HG03196 (cell line): ENCODE results near the gene ARID3A.

Experiments
- ATAC-seq: cut with Tn5 transposase; IDR thresholded peaks from one replicate; pipeline ENCODE4 v1.9.1; 2021; ENCODE audit not compliant: unreplicated experiment

ARID3A gene

DNA sequence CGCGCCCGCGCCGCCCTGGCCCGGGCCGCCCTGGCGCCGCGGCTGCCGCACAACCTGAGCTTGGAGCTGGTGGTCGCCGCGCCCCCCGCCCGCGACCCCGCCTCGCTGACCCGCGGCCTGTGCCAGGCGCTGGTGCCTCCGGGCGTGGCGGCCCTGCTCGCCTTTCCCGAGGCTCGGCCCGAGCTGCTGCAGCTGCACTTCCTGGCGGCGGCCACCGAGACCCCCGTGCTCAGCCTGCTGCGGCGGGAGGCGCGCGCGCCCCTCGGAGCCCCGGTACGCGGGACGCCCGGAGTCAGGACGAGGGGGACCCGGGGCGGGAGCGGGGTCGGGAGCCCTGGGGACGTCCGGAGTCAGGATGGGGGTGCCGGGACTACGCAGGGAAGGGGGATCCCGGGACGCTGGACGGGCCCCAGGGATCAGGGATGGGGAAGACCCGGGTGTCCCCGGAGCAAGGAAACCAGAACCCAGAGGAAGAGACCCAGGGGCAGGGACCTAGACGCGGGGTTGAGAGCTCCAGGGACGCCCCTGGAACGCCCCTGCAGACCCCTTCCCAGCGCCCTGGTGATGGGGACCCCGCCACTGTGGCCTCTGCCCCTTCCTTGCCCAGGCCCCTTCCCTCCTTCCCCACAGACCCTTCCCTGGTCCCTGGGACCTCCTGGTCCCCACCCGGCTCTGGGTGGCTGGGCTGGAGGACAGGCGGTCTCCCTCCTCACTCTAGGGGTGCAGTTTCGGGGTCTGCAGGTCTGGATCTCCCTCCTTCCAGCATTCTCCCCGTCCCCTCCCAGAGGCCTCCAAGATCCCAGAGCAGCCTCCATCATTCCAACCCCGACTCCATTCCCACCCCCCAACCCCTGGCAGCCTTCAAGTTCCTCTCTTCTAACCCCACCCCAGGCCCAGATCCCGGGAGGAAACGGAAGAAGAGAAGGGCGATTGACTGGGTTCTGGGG is 75.0 kb downstream of the ARID3A start:
- no peak for ATAC-seq

DNA sequence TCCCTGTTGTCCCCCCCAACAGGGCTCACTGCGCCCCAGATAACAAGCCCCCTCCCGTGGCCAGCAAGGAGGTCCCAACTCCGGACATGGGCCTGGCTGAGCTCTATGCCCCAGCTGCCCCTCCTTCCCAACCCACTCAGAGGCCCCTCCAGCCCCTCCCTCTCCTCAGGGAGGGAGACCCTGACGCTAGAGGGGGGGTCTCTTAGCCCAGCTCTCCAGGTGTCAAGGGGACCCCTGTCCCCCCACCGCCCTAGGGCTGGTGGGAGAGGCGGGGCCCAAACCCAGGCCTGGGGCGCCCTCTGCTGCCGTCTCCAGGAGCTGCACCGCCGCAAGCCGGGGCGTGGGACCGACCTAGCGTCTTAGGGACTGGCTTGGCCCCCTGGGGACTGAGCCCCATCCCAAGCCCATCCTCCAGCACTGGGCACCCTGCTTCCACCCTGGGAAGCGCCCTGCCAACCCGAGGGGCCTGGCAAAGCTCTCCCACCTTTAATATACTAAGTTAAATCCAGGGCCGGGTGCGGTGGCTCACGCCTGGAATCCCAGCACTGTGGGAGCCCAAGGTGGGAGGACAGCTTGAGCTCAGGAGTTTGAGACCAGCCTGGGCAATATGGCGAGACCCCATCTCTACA is 75.8 kb downstream of the ARID3A start:
- ATAC-seq, result no peak

DNA sequence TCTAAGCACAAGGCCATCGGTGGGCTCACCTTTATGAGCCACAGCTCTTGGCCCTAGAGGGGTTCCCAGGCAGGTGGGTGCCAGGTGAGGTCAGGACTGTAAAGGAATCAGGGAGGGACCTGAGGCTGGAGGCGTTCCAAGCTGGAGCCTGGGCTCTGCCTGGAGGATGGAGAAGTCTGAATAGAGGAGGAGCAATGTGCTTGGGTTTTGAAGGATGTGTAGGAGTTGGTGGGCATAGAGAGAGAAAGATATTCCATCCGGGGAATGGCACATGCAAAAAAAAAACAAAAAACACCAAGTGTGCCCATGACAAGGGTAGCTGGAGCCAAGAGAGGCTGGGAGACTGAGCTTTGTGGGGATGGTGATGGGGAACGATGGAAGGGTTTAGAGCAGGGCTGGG is 76.8 kb downstream of the ARID3A start:
- no peak for ATAC-seq

DNA sequence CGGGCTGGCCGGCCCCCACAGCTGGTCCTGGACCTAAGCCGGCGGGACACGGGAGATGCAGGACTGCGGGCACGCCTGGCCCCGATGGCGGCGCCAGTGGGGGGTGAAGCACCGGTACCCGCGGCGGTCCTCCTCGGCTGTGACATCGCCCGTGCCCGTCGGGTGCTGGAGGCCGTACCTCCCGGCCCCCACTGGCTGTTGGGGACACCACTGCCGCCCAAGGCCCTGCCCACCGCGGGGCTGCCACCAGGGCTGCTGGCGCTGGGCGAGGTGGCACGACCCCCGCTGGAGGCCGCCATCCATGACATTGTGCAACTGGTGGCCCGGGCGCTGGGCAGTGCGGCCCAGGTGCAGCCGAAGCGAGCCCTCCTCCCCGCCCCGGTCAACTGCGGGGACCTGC is 77.4 kb downstream of the ARID3A start:
- no peak for ATAC-seq

DNA sequence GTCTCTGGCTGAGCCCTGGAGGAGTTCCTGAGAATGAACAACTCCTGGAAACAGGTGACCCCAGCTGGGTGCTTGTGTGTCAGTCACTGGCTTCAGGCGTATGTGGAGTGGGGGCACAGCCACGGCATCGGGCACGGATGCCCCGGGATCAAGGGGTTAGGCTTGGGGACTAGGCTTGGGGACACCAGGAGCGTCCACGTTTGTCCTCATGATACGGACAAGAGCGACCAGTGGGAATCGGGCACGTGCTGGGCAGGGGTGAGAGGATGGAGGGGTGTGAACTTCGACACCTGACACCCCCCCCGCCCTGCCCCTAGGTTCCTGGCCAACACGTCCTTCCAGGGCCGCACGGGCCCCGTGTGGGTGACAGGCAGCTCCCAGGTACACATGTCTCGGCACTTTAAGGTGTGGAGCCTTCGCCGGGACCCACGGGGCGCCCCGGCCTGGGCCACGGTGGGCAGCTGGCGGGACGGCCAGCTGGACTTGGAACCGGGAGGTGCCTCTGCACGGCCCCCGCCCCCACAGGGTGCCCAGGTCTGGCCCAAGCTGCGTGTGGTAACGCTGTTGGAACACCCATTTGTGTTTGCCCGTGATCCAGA is 78.5 kb downstream of the ARID3A start:
- no peak for ATAC-seq

DNA sequence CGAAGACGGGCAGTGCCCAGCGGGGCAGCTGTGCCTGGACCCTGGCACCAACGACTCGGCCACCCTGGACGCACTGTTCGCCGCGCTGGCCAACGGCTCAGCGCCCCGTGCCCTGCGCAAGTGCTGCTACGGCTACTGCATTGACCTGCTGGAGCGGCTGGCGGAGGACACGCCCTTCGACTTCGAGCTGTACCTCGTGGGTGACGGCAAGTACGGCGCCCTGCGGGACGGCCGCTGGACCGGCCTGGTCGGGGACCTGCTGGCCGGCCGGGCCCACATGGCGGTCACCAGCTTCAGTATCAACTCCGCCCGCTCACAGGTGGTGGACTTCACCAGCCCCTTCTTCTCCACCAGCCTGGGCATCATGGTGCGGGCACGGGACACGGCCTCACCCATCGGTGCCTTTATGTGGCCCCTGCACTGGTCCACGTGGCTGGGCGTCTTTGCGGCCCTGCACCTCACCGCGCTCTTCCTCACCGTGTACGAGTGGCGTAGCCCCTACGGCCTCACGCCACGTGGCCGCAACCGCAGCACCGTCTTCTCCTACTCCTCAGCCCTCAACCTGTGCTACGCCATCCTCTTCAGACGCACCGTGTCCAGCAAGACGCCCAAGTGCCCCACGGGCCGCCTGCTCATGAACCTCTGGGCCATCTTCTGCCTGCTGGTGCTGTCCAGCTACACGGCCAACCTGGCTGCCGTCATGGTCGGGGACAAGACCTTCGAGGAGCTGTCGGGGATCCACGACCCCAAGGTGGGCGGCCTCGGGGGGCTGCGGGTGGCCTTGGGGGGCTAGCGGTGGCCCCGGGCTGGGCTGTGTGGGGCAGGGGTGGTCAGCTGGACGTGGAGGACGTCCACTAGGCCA is 79.2 kb downstream of the ARID3A start:
- no peak for ATAC-seq

DNA sequence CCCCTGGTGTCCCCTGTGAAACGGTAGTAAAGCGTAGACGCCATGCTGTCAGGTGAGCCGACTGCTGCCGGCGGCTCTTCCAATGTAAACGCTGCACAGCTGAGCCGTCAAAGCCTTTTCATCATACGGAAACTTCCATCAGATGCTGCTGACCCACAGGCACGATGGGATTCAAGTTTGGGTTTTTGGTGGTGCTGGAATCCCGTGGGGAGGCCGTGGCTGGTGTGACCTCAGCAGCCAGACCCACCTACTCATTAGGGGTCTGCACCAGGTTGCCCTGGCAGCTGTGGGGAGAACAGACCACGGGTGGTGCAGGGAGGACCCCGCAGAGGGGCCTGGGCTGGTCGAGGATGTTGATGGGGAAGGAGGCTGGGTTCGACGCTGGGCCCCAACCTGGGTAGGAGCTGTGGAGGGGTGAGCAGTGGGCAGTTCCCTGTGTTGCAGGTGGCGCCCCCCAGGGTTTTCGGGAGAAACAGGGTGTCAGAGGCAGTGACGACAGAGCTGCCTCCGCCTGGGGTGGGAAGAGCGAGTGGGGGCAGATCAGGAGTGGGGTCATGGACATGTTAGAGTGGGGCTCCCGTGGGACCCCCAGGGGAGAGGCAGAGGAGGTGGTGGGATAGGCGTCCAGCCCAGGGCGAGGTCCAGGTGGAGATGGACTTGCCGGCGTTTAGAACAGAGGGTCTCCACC is 81.0 kb downstream of the ARID3A start:
- no peak for ATAC-seq

DNA sequence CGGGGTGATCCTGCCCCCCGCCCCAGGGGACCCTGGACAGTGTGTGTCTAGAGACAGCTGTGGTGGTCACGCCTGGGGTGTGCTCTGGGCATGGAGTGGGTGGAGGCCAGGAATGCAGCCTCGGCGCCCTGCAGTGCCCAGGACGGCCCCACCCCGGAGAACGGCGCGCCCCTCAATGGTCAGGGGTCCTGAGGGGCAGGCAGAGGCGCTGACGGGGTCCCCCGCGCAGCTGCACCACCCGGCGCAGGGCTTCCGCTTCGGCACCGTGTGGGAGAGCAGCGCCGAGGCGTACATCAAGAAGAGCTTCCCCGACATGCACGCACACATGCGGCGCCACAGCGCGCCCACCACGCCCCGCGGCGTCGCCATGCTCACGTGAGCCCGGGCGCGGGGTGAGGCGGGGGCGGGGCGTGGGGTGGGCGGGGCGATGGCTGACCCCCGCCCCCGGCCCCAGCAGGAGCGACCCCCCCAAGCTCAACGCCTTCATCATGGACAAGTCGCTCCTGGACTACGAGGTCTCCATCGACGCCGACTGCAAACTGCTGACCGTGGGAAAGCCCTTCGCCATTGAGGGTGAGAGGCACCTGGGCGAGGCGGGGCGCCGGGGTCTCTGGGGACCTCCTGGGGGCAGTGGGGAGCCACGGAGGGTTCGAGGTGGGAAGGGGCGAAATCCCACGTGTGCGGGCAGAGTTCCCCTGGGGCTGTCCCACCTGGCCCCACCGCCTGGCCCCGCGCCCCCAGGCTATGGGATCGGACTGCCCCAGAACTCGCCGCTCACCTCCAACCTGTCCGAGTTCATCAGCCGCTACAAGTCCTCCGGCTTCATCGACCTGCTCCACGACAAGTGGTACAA is 81.8 kb downstream of the ARID3A start:
- no peak for ATAC-seq

DNA sequence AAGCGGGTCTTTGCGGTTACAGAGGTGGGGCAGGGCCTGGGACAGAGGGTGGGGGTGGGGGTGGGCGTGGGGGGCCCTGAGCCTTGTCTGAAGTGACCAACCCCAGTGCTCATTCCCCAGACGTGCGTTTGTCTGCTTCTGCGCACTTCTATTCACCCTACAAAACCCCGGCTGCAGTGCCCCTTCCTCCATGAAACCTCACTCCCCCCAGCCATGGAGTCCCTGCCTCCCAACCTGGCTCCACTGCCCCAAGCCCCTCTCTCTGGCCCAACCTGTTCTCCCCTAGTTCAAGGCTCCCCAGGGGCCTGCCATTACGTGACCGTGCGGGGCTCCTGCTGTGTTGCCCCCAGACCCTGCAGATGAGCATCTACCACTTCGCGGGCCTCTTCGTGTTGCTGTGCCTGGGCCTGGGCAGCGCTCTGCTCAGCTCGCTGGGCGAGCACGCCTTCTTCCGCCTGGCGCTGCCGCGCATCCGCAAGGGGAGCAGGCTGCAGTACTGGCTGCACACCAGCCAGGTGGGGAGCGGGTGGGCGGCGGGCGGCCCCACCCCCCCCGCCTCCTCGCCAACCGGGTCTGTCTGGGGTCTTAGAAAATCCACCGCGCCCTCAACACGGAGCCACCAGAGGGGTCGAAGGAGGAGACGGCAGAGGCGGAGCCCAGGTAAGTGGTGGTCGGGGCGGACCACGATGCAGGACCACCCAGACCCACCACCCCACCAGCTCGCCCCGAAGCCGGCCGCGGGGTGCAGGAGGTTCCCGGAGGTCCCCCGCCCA is 82.6 kb downstream of the ARID3A start:
- ATAC-seq, result no peak

DNA sequence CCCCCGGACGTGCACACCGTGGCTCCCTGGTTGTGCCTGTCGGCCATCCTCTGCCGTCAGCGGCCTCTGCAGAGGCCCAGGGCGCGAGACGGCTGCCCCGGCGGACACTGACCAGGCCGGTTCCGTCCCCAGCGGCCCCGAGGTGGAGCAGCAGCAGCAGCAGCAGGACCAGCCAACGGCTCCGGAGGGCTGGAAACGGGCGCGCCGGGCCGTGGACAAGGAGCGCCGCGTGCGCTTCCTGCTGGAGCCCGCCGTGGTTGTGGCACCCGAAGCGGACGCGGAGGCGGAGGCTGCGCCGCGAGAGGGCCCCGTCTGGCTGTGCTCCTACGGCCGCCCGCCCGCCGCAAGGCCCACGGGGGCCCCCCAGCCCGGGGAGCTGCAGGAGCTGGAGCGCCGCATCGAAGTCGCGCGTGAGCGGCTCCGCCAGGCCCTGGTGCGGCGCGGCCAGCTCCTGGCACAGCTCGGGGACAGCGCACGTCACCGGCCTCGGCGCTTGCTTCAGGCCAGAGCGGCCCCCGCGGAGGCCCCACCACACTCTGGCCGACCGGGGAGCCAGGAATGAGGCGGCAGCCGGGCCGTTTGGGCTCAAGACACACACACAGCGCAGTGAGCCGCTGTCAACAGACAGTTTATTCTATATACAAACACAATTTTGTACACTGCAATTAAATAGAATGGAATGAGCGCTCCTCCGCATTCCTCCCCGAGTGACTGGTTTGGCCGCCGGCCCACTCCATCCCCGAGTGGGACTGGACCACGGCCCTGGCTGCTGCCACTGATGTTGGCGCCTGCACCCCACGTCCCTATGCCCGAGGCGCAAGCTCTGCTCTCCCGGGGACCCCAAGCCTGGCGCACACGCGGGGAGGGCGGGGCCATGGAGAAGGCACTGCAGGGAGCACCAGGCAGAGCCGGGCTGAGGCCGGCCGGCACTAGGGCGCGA is 83.5 kb downstream of the ARID3A start:
- ATAC-seq, result no peak

DNA sequence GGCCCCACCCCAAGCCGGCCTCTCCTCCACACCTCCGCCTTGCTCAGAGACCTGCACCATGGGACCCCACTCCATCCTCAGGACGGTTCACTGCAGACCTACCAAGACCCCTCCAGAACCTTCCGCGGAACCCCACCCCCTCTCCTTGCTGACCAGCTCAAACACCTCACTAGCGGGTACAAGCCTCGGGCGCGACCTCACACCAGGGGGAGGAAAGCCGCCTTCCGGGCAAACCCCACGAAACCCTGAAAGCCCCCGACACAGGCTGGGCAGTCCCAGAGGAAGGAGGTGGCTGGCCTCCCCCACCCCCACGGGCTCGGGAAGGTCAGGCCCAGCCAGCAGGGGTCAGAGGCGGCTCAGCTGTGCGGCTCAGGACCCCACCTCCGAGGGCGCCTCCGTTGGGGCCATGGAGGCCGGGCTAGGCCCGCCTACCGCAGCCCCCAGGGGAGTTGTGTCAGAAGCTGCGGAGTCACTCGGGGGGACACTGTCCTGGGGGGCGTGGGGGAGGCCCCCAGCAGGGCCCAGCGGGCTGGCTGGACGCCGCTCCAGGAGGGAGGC is 84.2 kb downstream of the ARID3A start:
- ATAC-seq, result no peak

DNA sequence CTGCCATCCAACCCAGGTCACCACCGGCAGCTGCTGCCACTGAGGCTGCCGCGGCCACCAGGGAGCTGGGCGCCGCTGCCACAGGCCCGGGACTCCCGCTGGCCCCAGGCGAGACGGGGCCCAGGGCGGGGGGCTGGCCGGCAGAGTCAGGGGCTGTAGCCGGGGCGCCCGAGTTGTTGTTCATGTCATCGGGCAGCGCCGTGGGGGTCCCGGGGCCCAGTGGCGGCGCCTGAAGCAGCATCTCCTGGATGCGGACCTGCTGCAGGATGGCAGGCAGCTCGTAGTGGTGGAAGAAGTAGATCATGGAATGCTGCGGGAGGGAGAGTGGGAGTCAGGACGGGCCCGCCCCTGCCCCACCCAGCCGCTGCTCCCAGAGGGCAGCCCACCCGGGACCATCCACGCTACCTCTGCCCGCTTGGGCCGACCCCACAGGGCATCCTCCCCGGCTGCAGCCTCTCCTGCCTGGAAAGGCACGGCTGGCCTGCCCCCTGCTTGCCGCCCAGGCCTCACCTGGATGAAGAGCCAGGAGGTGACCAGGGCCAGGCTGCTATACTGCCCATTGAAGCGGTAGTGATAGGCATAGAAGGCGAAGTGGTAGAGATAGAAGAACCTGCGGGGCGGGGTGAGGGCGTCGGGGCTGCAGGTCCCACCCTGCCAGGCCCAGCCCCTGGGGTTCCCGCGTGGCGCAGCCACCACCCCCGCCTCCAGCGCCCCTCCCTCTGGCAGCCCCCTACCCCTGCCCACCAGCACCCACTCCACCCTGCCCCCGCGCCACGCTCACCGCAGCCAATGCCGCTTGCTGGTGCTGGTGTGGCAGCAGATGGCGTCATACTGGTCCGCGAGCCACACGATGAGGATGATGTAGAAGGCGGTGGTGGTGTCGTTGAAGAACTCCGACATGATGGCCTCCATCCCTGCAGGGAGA is 85.0 kb downstream of the ARID3A start:
- ATAC-seq, result no peak

DNA sequence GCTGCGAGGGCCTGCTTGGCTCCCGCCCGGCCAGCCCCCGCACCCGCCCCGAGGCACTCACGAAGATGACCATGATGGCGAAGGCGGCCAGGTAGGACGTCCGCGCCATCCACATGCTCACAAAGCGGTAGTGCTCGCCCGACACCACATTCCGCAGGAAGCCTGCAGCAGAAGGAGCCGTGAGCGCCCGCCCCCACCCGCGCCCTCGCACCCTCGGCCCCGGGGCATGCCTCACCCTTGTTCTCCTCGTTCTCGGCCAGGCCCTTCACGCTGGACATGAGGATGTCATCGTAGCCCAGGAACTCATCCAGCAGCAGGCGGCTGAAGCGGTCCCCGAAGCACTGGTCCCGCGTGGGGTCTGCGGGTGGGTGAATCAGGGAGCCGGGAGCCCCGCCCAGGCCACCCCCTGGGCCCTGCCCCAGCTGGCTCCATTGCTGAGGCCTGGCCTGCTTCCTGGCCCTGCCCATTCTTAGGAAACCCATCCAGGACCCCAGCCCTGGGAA is 86.0 kb downstream of the ARID3A start:
- no peak for ATAC-seq

DNA sequence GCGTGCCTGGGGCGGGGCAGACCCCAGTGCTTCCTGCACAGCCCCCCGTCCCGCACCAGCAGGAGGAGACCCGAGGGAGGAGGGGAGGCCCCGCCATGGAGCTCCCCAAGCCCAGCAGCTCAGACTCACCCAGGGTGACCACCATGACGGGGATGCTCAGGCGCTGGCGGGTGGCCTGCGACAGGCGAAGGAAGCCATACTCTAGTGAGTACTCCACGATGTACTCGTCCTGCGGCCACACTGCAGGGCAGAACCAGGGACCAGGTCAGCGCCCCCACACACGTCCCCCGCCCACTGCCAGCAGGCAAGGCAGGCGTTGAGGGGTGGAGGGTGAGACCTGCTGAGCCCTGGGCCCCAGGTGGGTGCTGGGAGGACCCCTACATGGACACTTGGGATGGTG is 86.5 kb downstream of the ARID3A start:
- ATAC-seq, result no peak

DNA sequence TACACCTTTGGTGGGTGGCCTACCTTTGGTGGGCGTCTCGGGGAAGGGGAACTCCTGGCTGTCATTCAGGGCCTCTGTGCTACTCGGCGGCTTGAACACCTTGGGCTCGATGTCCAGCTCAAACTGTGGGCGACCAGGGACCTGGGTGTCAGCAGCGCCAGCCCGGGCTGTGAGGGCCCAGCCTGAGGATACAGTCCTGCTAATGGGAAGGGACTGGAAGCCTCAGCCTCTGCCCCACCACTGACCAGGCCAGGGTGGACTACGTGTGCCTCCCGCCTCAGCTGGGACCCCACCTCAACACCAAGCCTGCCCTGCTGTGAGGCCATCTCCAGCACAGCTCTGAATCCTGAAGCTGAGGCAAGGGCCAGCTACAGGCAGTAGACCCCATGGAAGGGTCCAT is 87.4 kb downstream of the ARID3A start:
- no peak for ATAC-seq
